ENCODE results near the gene SAMD10. TPM values are rescaled to one million over a fixed set of nuclear protein-coding genes. Genes with fewer than 3 reads are reported as not detected.
A peak's percentile ranks its signal among the peaks of the same experiment; 100 is the strongest.

Gene SAMD10
- total RNA-seq, 1 donor from 2014 or later = 3.8 TPM

DNA sequence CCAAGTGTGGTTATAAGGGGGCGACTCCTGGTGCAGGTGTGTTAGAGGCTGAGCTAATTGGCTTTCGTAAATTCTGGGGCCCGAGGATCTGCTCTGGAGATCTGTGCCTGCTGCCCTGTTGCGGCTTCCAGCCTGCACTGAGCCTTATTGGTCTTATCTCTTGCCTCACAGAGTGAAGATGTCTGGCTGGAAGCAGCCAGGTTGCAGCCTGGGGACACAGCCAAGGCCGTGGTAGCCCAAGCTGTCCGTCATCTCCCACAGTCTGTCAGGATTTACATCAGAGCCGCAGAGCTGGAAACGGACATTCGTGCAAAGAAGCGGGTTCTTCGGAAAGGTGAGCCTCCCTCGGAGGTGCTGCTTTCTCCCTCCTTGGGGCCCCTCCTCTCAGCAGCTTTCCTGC lies 21.5 kb upstream of the SAMD10 start:
- TF ChIP-seq, protein P1, sequence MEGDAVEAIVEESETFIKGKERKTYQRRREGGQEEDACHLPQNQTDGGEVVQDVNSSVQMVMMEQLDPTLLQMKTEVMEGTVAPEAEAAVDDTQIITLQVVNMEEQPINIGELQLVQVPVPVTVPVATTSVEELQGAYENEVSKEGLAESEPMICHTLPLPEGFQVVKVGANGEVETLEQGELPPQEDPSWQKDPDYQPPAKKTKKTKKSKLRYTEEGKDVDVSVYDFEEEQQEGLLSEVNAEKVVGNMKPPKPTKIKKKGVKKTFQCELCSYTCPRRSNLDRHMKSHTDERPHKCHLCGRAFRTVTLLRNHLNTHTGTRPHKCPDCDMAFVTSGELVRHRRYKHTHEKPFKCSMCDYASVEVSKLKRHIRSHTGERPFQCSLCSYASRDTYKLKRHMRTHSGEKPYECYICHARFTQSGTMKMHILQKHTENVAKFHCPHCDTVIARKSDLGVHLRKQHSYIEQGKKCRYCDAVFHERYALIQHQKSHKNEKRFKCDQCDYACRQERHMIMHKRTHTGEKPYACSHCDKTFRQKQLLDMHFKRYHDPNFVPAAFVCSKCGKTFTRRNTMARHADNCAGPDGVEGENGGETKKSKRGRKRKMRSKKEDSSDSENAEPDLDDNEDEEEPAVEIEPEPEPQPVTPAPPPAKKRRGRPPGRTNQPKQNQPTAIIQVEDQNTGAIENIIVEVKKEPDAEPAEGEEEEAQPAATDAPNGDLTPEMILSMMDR (IDR thresholded peaks at IDR 0.05) = no peak
- Mint-ChIP-seq H3K36me3 (ENCODE audit: low read depth) (peaks cover 29% of the 10 kb centered on the region), H3K9me3 (ENCODE audit: low read depth) (no peaks in the 10 kb centered on the region), H3K4me1 (ENCODE audit: low read depth) (no peaks in the 10 kb centered on the region), H3K27ac (ENCODE audit: unreplicated experiment) (no peak overlapping the region), H3K4me3 (ENCODE audit: unreplicated experiment) (no peak overlapping the region), H3K27me3 (ENCODE audit: low read depth) (no peaks in the 10 kb centered on the region)
- DNase-seq (ENCODE audit: low spot score) = no peak

- Mint-ChIP-seq H3K4me1 (ENCODE audit: low read depth) (peaks cover 34% of the 10 kb centered on the region), H3K4me3 (ENCODE audit: unreplicated experiment) (peak overlapping the region; percentile 40), H3K36me3 (ENCODE audit: low read depth) (peaks cover 15% of the 10 kb centered on the region), H3K9me3 (ENCODE audit: low read depth) (no peaks in the 10 kb centered on the region), H3K27me3 (ENCODE audit: low read depth) (no peaks in the 10 kb centered on the region), H3K27ac (ENCODE audit: unreplicated experiment) (no peak overlapping the region)
- TF ChIP-seq, protein P1 (IDR thresholded peaks at IDR 0.05) = no peak
- no peak for DNase-seq (ENCODE audit: low spot score)
Measured at GRCh38 chr20:63982937-63983336, 3.5 kb upstream of the SAMD10 start.

DNA sequence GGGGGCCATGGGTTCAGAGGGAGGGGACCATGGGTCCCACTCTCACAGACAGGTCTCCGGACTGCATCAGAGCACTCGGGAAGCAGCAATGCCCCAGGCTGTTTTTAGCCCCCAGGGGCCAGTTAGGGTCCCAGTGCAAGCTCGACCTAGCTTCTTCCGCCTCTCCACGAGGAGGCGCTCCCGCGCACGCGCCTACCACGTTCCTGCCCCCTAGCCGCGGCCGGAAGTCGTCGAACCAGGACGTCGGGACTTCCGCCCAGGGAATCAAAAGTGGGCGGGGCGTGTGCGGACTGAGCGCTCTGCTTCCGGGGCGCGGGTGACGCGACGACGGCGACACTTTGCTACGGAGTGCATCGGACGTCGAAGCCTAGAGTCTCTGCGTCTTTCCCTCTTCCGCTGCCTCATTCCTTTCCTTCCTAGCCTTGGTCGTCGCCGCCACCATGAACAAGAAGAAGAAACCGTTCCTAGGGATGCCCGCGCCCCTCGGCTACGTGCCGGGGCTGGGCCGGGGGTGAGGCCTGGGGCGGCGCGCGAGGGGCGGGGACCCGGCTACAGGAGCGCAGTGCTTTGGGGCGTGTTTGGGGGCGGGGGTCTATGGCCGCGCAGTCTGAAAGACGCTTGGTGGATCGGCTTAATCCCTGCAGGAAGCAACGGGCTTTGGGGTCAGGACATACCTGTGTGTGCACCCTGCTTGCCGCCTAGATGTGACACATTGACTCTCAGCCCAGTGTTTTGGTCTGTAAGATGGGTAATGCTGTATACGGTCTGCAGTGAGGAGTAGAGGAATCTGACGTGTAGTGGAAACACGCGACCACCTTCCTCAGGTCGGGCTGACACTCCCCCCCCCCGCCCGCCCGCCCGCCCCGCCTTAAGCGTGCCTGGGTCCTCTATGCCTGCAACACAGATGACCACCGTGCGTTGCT lies 1.6 kb upstream of the SAMD10 start, which contains the start of gene PRPF6:
TSS of gene PRPF6 (plus strand) at position 327 of the 923 bp plus-strand sequence. CDS start at position 441, 114 bp downstream.
- Mint-ChIP-seq H3K27me3 (ENCODE audit: low read depth) (no peaks in the 10 kb centered on the region), H3K9me3 (ENCODE audit: low read depth) (no peaks in the 10 kb centered on the region), H3K36me3 (ENCODE audit: low read depth) (peaks cover 14% of the 10 kb centered on the region), H3K27ac (ENCODE audit: unreplicated experiment) (peak within 1 kb of the TSS; percentile 89), H3K4me3 (ENCODE audit: unreplicated experiment) (peak within 1 kb of the TSS; percentile 87), H3K4me1 (ENCODE audit: low read depth) (peaks cover 40% of the 10 kb centered on the region)
- DNase-seq (ENCODE audit: low spot score) = peak; percentile 97
- TF ChIP-seq, protein P1 (IDR thresholded peaks at IDR 0.05) = peak; percentile 97

GRCh38 chr20:63980317-63980805 lies 919 bp upstream of the SAMD10 start:
- Mint-ChIP-seq H3K9me3 (ENCODE audit: low read depth) (no peaks in the 10 kb centered on the region), H3K4me1 (ENCODE audit: low read depth) (peaks cover 40% of the 10 kb centered on the region), H3K4me3 (ENCODE audit: unreplicated experiment) (peak overlapping the region; percentile 87), H3K27ac (ENCODE audit: unreplicated experiment) (peak overlapping the region; percentile 89), H3K27me3 (ENCODE audit: low read depth) (no peaks in the 10 kb centered on the region), H3K36me3 (ENCODE audit: low read depth) (peaks cover 9% of the 10 kb centered on the region)
- TF ChIP-seq, protein P1 (IDR thresholded peaks at IDR 0.05) = no peak
- DNase-seq (ENCODE audit: low spot score) = no peak

- Mint-ChIP-seq H3K4me3 (ENCODE audit: unreplicated experiment) (peak overlapping the region; percentile 67), H3K27ac (ENCODE audit: unreplicated experiment) (no peak overlapping the region), H3K4me1 (ENCODE audit: low read depth) (peaks cover 45% of the 10 kb centered on the region), H3K27me3 (ENCODE audit: low read depth) (no peaks in the 10 kb centered on the region), H3K9me3 (ENCODE audit: low read depth) (no peaks in the 10 kb centered on the region), H3K36me3 (ENCODE audit: low read depth) (peaks cover 3% of the 10 kb centered on the region)
- TF ChIP-seq, protein P1 (IDR thresholded peaks at IDR 0.05) = no peak
- DNase-seq (ENCODE audit: low spot score) = no peak
Measured at GRCh38 chr20:63979229-63979556, 249 bp downstream of the SAMD10 start.

Data from chondrocyte (in vitro differentiated cells).